ENCODE results near the gene FIGN. TPM values are rescaled to one million over a fixed set of nuclear protein-coding genes. Genes with fewer than 3 reads are reported as not detected.

Gene FIGN
- total RNA-seq, 1 experiment from 2014 or later: 19.4 TPM

DNA sequence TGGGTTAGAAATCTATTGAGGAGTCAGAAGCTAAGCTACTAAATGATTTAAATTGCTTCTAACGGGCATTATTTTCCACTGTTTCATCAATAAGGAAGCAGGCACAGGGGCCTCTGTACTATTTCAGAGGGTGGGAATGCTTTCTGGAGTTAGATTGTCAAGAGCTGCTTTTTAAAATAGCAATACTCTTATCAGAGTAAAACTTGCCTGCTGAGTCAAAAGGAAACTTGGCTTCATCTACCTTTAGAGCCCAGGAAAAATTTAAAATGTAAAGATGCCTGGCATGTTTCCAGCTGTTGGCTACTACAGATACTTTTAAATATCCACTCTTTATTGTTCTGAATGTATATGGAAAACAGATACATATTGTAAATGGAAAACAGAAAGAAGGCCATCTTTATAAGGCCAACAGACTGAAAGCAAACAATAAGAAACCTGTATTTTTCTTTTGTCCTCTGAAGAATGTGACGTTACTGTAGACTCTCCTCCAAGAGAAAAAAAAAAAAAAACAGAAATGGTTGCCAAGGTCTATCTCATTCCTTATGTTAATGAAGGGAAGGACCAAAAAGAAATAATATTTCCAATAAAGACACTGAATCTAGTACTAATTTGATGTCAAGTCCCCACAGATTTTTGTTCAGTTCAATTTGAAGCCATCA, 79.1 kb downstream of the FIGN start (continued):
- TF ChIP-seq, protein P1, sequence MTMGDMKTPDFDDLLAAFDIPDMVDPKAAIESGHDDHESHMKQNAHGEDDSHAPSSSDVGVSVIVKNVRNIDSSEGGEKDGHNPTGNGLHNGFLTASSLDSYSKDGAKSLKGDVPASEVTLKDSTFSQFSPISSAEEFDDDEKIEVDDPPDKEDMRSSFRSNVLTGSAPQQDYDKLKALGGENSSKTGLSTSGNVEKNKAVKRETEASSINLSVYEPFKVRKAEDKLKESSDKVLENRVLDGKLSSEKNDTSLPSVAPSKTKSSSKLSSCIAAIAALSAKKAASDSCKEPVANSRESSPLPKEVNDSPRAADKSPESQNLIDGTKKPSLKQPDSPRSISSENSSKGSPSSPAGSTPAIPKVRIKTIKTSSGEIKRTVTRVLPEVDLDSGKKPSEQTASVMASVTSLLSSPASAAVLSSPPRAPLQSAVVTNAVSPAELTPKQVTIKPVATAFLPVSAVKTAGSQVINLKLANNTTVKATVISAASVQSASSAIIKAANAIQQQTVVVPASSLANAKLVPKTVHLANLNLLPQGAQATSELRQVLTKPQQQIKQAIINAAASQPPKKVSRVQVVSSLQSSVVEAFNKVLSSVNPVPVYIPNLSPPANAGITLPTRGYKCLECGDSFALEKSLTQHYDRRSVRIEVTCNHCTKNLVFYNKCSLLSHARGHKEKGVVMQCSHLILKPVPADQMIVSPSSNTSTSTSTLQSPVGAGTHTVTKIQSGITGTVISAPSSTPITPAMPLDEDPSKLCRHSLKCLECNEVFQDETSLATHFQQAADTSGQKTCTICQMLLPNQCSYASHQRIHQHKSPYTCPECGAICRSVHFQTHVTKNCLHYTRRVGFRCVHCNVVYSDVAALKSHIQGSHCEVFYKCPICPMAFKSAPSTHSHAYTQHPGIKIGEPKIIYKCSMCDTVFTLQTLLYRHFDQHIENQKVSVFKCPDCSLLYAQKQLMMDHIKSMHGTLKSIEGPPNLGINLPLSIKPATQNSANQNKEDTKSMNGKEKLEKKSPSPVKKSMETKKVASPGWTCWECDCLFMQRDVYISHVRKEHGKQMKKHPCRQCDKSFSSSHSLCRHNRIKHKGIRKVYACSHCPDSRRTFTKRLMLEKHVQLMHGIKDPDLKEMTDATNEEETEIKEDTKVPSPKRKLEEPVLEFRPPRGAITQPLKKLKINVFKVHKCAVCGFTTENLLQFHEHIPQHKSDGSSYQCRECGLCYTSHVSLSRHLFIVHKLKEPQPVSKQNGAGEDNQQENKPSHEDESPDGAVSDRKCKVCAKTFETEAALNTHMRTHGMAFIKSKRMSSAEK (CRISPR knock-in tag; IDR thresholded peaks at IDR 0.05; ENCODE audit: borderline replicate concordance): no peak
- TF ChIP-seq JUN (CRISPR knock-in tag; IDR thresholded peaks at IDR 0.05) (no peak), IRF2 (CRISPR knock-in tag; IDR thresholded peaks at IDR 0.05; ENCODE audit: borderline replicate concordance, low read depth) (no peak), ZNF317 (CRISPR knock-in tag; IDR thresholded peaks at IDR 0.05; ENCODE audit: borderline replicate concordance, low read depth) (no peak), FOXJ3 (CRISPR knock-in tag; IDR thresholded peaks at IDR 0.05; ENCODE audit: borderline replicate concordance) (no peak)
- TF ChIP-seq, protein P2, sequence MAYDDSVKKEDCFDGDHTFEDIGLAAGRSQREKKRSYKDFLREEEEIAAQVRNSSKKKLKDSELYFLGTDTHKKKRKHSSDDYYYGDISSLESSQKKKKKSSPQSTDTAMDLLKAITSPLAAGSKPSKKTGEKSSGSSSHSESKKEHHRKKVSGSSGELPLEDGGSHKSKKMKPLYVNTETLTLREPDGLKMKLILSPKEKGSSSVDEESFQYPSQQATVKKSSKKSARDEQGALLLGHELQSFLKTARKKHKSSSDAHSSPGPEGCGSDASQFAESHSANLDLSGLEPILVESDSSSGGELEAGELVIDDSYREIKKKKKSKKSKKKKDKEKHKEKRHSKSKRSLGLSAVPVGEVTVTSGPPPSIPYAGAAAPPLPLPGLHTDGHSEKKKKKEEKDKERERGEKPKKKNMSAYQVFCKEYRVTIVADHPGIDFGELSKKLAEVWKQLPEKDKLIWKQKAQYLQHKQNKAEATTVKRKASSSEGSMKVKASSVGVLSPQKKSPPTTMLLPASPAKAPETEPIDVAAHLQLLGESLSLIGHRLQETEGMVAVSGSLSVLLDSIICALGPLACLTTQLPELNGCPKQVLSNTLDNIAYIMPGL (CRISPR knock-in tag; IDR thresholded peaks at IDR 0.05): no peak
- TF ChIP-seq, protein P3, sequence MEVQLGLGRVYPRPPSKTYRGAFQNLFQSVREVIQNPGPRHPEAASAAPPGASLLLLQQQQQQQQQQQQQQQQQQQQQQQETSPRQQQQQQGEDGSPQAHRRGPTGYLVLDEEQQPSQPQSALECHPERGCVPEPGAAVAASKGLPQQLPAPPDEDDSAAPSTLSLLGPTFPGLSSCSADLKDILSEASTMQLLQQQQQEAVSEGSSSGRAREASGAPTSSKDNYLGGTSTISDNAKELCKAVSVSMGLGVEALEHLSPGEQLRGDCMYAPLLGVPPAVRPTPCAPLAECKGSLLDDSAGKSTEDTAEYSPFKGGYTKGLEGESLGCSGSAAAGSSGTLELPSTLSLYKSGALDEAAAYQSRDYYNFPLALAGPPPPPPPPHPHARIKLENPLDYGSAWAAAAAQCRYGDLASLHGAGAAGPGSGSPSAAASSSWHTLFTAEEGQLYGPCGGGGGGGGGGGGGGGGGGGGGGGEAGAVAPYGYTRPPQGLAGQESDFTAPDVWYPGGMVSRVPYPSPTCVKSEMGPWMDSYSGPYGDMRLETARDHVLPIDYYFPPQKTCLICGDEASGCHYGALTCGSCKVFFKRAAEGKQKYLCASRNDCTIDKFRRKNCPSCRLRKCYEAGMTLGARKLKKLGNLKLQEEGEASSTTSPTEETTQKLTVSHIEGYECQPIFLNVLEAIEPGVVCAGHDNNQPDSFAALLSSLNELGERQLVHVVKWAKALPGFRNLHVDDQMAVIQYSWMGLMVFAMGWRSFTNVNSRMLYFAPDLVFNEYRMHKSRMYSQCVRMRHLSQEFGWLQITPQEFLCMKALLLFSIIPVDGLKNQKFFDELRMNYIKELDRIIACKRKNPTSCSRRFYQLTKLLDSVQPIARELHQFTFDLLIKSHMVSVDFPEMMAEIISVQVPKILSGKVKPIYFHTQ (CRISPR knock-in tag; IDR thresholded peaks at IDR 0.05): no peak

DNA sequence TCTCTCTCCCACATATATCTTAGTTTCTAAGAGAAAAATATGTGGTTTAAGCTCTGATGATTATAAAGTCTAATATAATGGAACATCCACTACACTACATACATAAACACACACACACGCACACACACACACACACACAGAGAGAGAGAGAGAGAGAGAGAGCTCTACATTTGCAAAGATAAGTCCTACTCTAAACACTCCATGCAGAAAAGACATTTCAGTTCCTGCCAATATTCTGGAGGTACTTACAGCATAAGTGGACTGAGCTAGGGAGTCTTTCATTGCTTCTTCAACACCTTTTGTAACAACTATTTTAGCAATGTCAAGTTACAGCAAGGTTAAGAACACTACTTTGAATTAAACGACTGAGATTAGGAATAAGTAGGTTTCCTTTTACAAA, 80.1 kb downstream of the FIGN start:
- no peak overlapping the region for H3K4me3 Mint-ChIP-seq
- H3K9me3 Mint-ChIP-seq: no peaks in the 10 kb centered on the region
- H3K4me1 Mint-ChIP-seq: peaks cover 56% of the 10 kb centered on the region
- DNase-seq (ENCODE audit: low spot score): no peak
- H3K27me3 Mint-ChIP-seq (ENCODE audit: low read depth): no peaks in the 10 kb centered on the region
- no peak for ATAC-seq
- H3K36me3 Mint-ChIP-seq: no peaks in the 10 kb centered on the region
- CTCF ChIA-PET: no interaction called here
- POLR2A ChIA-PET: no interaction called here
- H3K27ac Mint-ChIP-seq: no peak overlapping the region
- TF ChIP-seq, protein P4, sequence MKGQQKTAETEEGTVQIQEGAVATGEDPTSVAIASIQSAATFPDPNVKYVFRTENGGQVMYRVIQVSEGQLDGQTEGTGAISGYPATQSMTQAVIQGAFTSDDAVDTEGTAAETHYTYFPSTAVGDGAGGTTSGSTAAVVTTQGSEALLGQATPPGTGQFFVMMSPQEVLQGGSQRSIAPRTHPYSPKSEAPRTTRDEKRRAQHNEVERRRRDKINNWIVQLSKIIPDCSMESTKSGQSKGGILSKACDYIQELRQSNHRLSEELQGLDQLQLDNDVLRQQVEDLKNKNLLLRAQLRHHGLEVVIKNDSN (CRISPR knock-in tag; IDR thresholded peaks at IDR 0.05): no peak
- no peak for TF ChIP-seq CREB1 (CRISPR knock-in tag; IDR thresholded peaks at IDR 0.05)
- TF ChIP-seq ZNF396 (CRISPR knock-in tag; IDR thresholded peaks at IDR 0.05; ENCODE audit: borderline replicate concordance): no peak
- TF ChIP-seq, protein P5, sequence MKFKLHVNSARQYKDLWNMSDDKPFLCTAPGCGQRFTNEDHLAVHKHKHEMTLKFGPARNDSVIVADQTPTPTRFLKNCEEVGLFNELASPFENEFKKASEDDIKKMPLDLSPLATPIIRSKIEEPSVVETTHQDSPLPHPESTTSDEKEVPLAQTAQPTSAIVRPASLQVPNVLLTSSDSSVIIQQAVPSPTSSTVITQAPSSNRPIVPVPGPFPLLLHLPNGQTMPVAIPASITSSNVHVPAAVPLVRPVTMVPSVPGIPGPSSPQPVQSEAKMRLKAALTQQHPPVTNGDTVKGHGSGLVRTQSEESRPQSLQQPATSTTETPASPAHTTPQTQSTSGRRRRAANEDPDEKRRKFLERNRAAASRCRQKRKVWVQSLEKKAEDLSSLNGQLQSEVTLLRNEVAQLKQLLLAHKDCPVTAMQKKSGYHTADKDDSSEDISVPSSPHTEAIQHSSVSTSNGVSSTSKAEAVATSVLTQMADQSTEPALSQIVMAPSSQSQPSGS (CRISPR knock-in tag; IDR thresholded peaks at IDR 0.05; ENCODE audit: borderline replicate concordance, low read depth): no peak
- TF ChIP-seq, protein P6, sequence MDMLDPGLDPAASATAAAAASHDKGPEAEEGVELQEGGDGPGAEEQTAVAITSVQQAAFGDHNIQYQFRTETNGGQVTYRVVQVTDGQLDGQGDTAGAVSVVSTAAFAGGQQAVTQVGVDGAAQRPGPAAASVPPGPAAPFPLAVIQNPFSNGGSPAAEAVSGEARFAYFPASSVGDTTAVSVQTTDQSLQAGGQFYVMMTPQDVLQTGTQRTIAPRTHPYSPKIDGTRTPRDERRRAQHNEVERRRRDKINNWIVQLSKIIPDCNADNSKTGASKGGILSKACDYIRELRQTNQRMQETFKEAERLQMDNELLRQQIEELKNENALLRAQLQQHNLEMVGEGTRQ (CRISPR knock-in tag; IDR thresholded peaks at IDR 0.05): no peak
- no peak for TF ChIP-seq ZNF138 (CRISPR knock-in tag; conservative IDR thresholded peaks at IDR 0.05)
- TF ChIP-seq FOXK1 (CRISPR knock-in tag; IDR thresholded peaks at IDR 0.05): no peak
- TF ChIP-seq, protein P2 (CRISPR knock-in tag; IDR thresholded peaks at IDR 0.05): no peak
- TF ChIP-seq, protein P7, sequence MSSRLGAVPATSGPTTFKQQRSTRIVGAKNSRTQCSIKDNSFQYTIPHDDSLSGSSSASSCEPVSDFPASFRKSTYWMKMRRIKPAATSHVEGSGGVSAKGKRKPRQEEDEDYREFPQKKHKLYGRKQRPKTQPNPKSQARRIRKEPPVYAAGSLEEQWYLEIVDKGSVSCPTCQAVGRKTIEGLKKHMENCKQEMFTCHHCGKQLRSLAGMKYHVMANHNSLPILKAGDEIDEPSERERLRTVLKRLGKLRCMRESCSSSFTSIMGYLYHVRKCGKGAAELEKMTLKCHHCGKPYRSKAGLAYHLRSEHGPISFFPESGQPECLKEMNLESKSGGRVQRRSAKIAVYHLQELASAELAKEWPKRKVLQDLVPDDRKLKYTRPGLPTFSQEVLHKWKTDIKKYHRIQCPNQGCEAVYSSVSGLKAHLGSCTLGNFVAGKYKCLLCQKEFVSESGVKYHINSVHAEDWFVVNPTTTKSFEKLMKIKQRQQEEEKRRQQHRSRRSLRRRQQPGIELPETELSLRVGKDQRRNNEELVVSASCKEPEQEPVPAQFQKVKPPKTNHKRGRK (CRISPR knock-in tag; IDR thresholded peaks at IDR 0.05; ENCODE audit: borderline replicate concordance): no peak
- TF ChIP-seq, protein P8, sequence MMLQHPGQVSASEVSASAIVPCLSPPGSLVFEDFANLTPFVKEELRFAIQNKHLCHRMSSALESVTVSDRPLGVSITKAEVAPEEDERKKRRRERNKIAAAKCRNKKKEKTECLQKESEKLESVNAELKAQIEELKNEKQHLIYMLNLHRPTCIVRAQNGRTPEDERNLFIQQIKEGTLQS (CRISPR knock-in tag; conservative IDR thresholded peaks at IDR 0.05): no peak
